OCI-LY1 (cell line): ENCODE measurements around the gene DNALI1.

Source experiments
- H2AFZ ChIP-seq: fragments of 200-600 bp; sonication (generic), shearing (Covaris generic); 2 replicates; pipeline ENCODE4 v1.6.0; 2014; ENCODE audit warnings: antibody characterized with exemption, mild to moderate bottlenecking, low read length
- H3F3A ChIP-seq: fragments of 200-600 bp; sonication (generic), shearing (Covaris generic); 2 replicates; pipeline ENCODE4 v1.6.0; 2014; ENCODE audit warnings: mild to moderate bottlenecking, antibody characterized with exemption, low read length, moderate library complexity; ENCODE audit not compliant: insufficient read depth
- H3K27ac ChIP-seq: fragments of 200-600 bp; sonication (generic); 2 replicates; pipeline ENCODE4 v1.5.1; 2014; ENCODE audit warnings: low read length, mixed run types, mild to moderate bottlenecking, low read depth; ENCODE audit not compliant: poor library complexity, severe bottlenecking
- H3K27me3 ChIP-seq: fragments of 200-600 bp; sonication (generic); 2 replicates; pipeline ENCODE4 v1.6.0; 2014; ENCODE audit warnings: antibody characterized with exemption, mild to moderate bottlenecking, low read length, moderate library complexity; ENCODE audit not compliant: insufficient read depth
- H3K36me3 ChIP-seq: fragments of 200-600 bp; sonication (generic); 2 replicates; pipeline ENCODE4 v1.6.1; 2014; ENCODE audit warnings: mild to moderate bottlenecking, antibody characterized with exemption, low read length, moderate library complexity, mixed read lengths; ENCODE audit not compliant: insufficient read depth
- H3K4me1 ChIP-seq: fragments of 200-600 bp; sonication (generic); 2 replicates; pipeline ENCODE4 v1.5.1; 2014; ENCODE audit warnings: mild to moderate bottlenecking, low read length, moderate library complexity; ENCODE audit not compliant: insufficient read depth, severe bottlenecking
- H3K4me2 ChIP-seq: fragments of 200-600 bp; sonication (generic), shearing (Covaris generic); 2 replicates; pipeline ENCODE4 v1.6.1; 2014; ENCODE audit warnings: low read length
- H3K4me3 ChIP-seq: fragments of 200-600 bp; sonication (generic); 2 replicates; pipeline ENCODE4 v1.5.1; 2014; ENCODE audit warnings: low read length, low read depth, mild to moderate bottlenecking, mixed read lengths; ENCODE audit not compliant: poor library complexity, severe bottlenecking
- H3K79me2 ChIP-seq: fragments of 200-600 bp; shearing (Covaris generic); 2 replicates; pipeline ENCODE4 v1.6.1; 2016; ENCODE audit warnings: mixed run types, low read length, mixed read lengths; ENCODE audit not compliant: insufficient read depth
- H3K9ac ChIP-seq: fragments of 200-600 bp; sonication (generic), shearing (Covaris generic); 2 replicates; pipeline ENCODE4 v1.6.1; 2014; ENCODE audit warnings: mild to moderate bottlenecking, low read length, mixed read lengths
- H3K9me2 ChIP-seq: fragments of 200-600 bp; sonication (generic), shearing (Covaris generic); 2 replicates; pipeline ENCODE4 v1.6.1; 2014; ENCODE audit warnings: low read depth, mild to moderate bottlenecking, low read length, mixed read lengths
- H3K9me3 ChIP-seq: fragments of 200-600 bp; shearing (Covaris generic); 2 replicates; pipeline ENCODE4 v1.6.1; 2014; ENCODE audit warnings: low read length, mixed read lengths
- H4K20me1 ChIP-seq: fragments of 200-600 bp; sonication (generic), shearing (Covaris generic); 2 replicates; pipeline ENCODE4 v1.6.0; 2016; ENCODE audit warnings: mild to moderate bottlenecking, low read length; ENCODE audit not compliant: insufficient read depth
- CTCF ChIP-seq: fragments of 200-600 bp; sonication (generic), shearing (Covaris generic); IDR thresholded peaks from 2 replicates; pipeline ENCODE4 v1.5.1; 2017; ENCODE audit warnings: mild to moderate bottlenecking, antibody characterized with exemption, low read length, moderate library complexity, mixed read lengths
- EZH2 ChIP-seq: fragments of 200-600 bp; sonication (generic), shearing (Covaris generic); IDR thresholded peaks from 2 replicates; pipeline ENCODE4 v1.8.0; 2017; ENCODE audit warnings: borderline replicate concordance, mixed run types, mild to moderate bottlenecking, antibody characterized with exemption, low read length, moderate library complexity, mixed read lengths

DNALI1 gene

GRCh38 chr1:37614105-37614504 is 57.4 kb downstream of the DNALI1 start:
- peaks cover 3% of the 10 kb centered on the region for H3K27me3 ChIP-seq
- H3K9me2 ChIP-seq = no peaks in the 10 kb centered on the region
- H3K36me3 ChIP-seq = no peaks in the 10 kb centered on the region
- H3K9me3 ChIP-seq = no peaks in the 10 kb centered on the region
- H3K9ac ChIP-seq = no peak overlapping the region
- no peak overlapping the region for H3K4me2 ChIP-seq
- no peaks in the 10 kb centered on the region for H3K4me1 ChIP-seq
- no peaks in the 10 kb centered on the region for H3F3A ChIP-seq
- H3K4me3 ChIP-seq = no peak overlapping the region
- no peak for TF ChIP-seq EZH2
- no peak for TF ChIP-seq CTCF
- no peak overlapping the region for H2AFZ ChIP-seq
- H4K20me1 ChIP-seq = no peaks in the 10 kb centered on the region
- no peaks in the 10 kb centered on the region for H3K79me2 ChIP-seq
- H3K27ac ChIP-seq = no peak overlapping the region

DNA sequence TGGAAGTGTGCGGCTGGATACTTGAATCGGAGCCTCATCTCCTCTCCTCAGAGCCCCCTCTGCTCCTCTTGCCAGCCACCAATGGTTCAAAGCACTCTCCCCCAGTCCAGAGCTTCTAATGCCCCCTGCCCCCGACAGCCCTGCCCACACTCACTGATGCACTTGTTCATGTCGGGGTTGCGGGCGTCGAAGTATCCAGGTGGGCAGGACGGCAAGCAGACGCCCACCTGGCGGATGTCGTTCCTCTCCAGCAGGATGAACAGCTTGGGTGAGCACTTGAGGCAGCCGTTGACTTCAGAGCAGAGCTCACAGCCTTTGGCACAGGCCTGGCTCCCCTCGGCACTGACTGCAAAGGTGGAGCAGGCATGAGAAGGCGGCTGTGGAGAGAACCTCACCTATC is 59.6 kb downstream of the DNALI1 start:
- Histone ChIP-seq H3K27me3 (peaks cover 3% of the 10 kb centered on the region), H3K4me2 (no peak overlapping the region), H3F3A (no peaks in the 10 kb centered on the region), H3K36me3 (no peaks in the 10 kb centered on the region), H3K9ac (no peak overlapping the region), H4K20me1 (no peaks in the 10 kb centered on the region), H3K9me3 (no peaks in the 10 kb centered on the region), H3K27ac (no peak overlapping the region), H3K4me1 (no peaks in the 10 kb centered on the region), H3K4me3 (no peak overlapping the region), H3K79me2 (no peaks in the 10 kb centered on the region), H3K9me2 (no peaks in the 10 kb centered on the region), H2AFZ (no peak overlapping the region)
- no peak for TF ChIP-seq CTCF
- no peak for TF ChIP-seq EZH2
